Measurements from ENCODE around the gene MYBPC1. TPM values are rescaled to one million over a fixed set of nuclear protein-coding genes. Genes with fewer than 3 reads are reported as not detected.
"Not testable (repeated sequence)": the region's sequence is repeated elsewhere in the genome, so short reads cannot be mapped to it uniquely, and the experiment has no call there.

Gene MYBPC1
- total RNA-seq, 6 donors from 2014 or later: 6.3 TPM; not detected in 5

GRCh38 chr12:101729842-101730241, 135.1 kb downstream of the MYBPC1 start:
- DNase-seq (no peak), ATAC-seq (ENCODE audit: low FRiP score in 2 of 2) (no peak)
- Histone ChIP-seq H3K27ac (no peak overlapping the region), H3K4me1 (no peaks in the 10 kb centered on the region), H3K9me3 (no peaks in the 10 kb centered on the region), H3K27me3 (no peaks in the 10 kb centered on the region), H3K4me3 (no peak overlapping the region), H3K36me3 (peaks cover 0 to 71% (median 7%) of the 10 kb centered on the region in 4 donors)
- TF ChIP-seq, protein P1, sequence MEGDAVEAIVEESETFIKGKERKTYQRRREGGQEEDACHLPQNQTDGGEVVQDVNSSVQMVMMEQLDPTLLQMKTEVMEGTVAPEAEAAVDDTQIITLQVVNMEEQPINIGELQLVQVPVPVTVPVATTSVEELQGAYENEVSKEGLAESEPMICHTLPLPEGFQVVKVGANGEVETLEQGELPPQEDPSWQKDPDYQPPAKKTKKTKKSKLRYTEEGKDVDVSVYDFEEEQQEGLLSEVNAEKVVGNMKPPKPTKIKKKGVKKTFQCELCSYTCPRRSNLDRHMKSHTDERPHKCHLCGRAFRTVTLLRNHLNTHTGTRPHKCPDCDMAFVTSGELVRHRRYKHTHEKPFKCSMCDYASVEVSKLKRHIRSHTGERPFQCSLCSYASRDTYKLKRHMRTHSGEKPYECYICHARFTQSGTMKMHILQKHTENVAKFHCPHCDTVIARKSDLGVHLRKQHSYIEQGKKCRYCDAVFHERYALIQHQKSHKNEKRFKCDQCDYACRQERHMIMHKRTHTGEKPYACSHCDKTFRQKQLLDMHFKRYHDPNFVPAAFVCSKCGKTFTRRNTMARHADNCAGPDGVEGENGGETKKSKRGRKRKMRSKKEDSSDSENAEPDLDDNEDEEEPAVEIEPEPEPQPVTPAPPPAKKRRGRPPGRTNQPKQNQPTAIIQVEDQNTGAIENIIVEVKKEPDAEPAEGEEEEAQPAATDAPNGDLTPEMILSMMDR (IDR thresholded peaks at IDR 0.05): no peak
- TF ChIP-seq EP300 (IDR thresholded peaks at IDR 0.05): no peak
- TF ChIP-seq POLR2A (IDR thresholded peaks at IDR 0.05): no peak
- no peak for TF ChIP-seq POLR2AphosphoS5 (IDR thresholded peaks at IDR 0.05)

DNA sequence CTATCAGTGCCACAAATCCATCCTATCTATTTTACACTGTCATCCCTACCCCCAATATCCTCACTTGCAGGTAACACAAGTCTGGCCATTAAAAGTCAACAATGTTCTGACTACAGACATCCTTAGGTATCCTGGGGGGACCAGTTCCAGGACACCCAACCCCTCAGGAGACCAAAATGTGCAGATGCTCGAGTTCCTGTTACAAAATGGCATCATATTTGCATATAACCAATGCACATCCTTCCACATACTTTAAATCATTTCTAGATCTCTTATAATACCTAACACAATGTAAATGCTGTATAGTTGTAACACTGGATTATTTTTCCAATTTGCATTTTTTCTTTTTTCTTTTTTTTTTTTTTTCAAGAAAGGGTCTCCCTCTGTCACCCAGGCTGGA, 137.5 kb downstream of the MYBPC1 start:
- no peak for DNase-seq
- no peaks in the 10 kb centered on the region for H3K9me3 ChIP-seq
- no peaks in the 10 kb centered on the region for H3K4me1 ChIP-seq
- H3K36me3 ChIP-seq: peaks cover 0 to 60% (median 9%) of the 10 kb centered on the region in 4 donors
- no peak overlapping the region for H3K4me3 ChIP-seq
- H3K27ac ChIP-seq: no peak overlapping the region
- no peak for ATAC-seq (ENCODE audit: low FRiP score in 2 of 2)
- TF ChIP-seq POLR2A (IDR thresholded peaks at IDR 0.05) (no peak), POLR2AphosphoS5 (IDR thresholded peaks at IDR 0.05) (no peak), EP300 (IDR thresholded peaks at IDR 0.05) (no peak)
- TF ChIP-seq, protein P1 (IDR thresholded peaks at IDR 0.05): no peak
- no peaks in the 10 kb centered on the region for H3K27me3 ChIP-seq
- 91 to 96% methylated on average over 1 of the region's 1 CpG for WGBS, 2 donors

DNA sequence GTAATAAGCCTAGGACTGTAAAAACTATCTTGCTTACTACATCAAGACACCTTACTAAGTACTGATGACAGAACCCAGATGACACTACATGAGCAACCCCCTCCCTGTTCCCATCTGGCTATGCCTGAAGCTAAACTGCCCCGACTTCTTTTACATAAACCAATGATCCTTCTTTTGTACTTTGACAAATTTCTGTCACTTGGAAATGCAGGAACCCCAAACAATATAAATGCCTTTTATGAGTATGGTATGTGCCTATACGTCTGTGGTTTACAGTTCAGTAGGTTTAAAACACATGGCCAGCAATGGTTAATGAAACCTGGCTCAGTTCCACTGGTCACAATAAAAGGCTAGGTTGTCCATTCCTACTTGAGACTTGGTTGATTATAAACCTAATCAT, 138.4 kb downstream of the MYBPC1 start:
- TF ChIP-seq, protein P1 (IDR thresholded peaks at IDR 0.05): no peak
- no peak for TF ChIP-seq POLR2A (IDR thresholded peaks at IDR 0.05)
- TF ChIP-seq POLR2AphosphoS5 (IDR thresholded peaks at IDR 0.05): no peak
- TF ChIP-seq EP300 (IDR thresholded peaks at IDR 0.05): no peak
- H3K4me1 ChIP-seq: no peaks in the 10 kb centered on the region
- no peaks in the 10 kb centered on the region for H3K27me3 ChIP-seq
- DNase-seq (no peak), ATAC-seq (ENCODE audit: low FRiP score in 2 of 2) (no peak)
- 88 to 91% methylated on average over 2 of the region's 2 CpGs for WGBS, 2 donors
- H3K27ac ChIP-seq: no peak overlapping the region
- H3K9me3 ChIP-seq: no peaks in the 10 kb centered on the region
- H3K4me3 ChIP-seq: no peak overlapping the region
- H3K36me3 ChIP-seq: peaks cover 0 to 61% (median 12%) of the 10 kb centered on the region in 4 donors

DNA sequence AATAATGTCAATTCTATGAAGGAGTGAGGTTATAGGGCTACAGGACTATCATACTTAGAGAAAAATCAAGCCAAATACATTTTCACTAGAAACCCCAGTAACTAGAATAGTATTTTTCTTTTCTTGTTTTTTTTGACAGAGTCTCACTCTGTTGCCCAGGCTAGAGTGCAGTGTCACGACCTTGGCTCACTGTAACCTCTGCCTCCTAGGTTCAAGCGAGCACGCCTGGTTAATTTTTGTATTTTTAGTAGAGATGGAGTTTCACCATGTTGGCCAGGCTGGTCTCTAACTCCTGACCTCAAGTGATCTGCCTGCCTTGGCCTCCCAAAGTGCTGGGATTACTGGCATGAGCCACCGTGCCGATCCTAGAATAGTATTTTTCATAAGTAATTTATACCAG, 139.7 kb downstream of the MYBPC1 start:
- not testable (repeated sequence) for H3K4me1 ChIP-seq; H3K9me3 ChIP-seq; H3K4me3 ChIP-seq; ATAC-seq (ENCODE audit: low FRiP score in 2 of 2); DNase-seq; H3K27ac ChIP-seq; H3K27me3 ChIP-seq
- H3K36me3 ChIP-seq: peaks cover 0 to 65% (median 23%) of the 10 kb centered on the region in 4 donors
- WGBS, 2 donors: 92 to 99% methylated on average over 5 of the region's 5 CpGs

Small RNAs within 50 kb of the gene (small RNA-seq; reads per million reads assigned to genes)
- 0 reads per million in 4 donors for gene RNY1P16

Other genes starting within 250 kb of the MYBPC1 start
- 10 to 100 TPM; 13.6 to 84.1 (median 61.2) TPM for gene ARL1, start 187.2 kb upstream of the MYBPC1 start, total RNA-seq
- gene SPIC, start 119.6 kb upstream of the MYBPC1 start, total RNA-seq: under 1 TPM in 1 of 6 donors, not detected in 5; 0.20 TPM
- 100 to 1,000 TPM in 4 of 6 donors, 10 to 100 TPM in 2; 52.5 to 262 (median 113) TPM for gene CHPT1, start 102.7 kb downstream of the MYBPC1 start, total RNA-seq
- 1 to 10 TPM in 1 of 6 donors, under 1 TPM in 2, not detected in 3; 0.13 to 1.3 (median 0.30) TPM for gene SYCP3, start 144.5 kb downstream of the MYBPC1 start, total RNA-seq
- 10 to 100 TPM; 45.8 to 73.3 (median 57.5) TPM for gene GNPTAB, start 236.0 kb downstream of the MYBPC1 start, total RNA-seq

Measured in upper lobe of left lung (tissue), 6 donors.